HG02981 (cell line): ENCODE data around the gene OSBPL2.

Source experiments
- ATAC-seq: cut with Tn5 transposase; IDR thresholded peaks from one replicate; pipeline ENCODE4 v1.9.1; 2021; ENCODE audit warnings: mild to moderate bottlenecking, moderate library complexity; ENCODE audit not compliant: unreplicated experiment

The OSBPL2 gene

GRCh38 chr20:62277253-62277652 is 38.9 kb downstream of the OSBPL2 start:
- no peak for ATAC-seq

- ATAC-seq: no peak
These were observed 42.0 kb downstream of the OSBPL2 start for GRCh38 chr20:62280303-62280702.

DNA sequence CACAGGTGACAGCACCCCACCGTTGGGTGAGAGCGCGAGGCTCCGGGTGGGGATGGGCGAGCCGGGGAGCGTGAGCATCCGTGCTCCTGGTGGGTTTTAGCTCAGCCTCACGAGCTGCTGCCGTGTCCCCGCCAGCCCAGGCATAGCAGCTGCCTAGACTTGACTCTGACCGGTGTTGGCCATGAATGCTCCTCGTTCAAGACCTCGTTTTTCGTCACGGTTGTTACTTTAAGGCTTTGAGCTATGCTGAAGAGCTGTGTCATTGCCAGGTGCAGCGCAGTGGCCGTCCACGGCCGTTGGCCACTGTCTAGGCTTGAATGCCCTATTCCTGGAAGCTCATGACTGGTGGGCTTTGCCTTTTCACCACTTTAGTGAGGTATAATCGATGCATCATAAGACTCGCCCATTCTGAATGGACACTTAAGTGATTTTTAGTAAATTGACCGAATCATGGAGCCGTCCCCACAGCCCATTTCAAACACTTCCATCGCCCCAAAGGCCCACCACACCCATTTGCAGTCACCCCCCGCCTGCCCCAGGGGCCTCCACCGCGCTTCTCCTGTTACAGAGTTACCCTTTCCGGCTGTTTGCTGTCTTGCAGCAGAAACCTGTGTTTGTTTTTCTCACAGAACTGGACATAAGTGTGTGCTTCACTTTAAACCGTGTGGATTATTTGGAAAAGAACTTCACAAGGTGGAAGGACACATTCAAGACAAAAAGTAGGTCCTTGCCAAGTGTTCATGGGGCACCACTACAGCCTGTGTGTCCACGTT is 43.0 kb downstream of the OSBPL2 start:
- ATAC-seq: no peak

GRCh38 chr20:62282103-62282502 is 43.8 kb downstream of the OSBPL2 start:
- no peak for ATAC-seq

GRCh38 chr20:62282877-62283503 is 44.7 kb downstream of the OSBPL2 start:
- no peak for ATAC-seq

DNA sequence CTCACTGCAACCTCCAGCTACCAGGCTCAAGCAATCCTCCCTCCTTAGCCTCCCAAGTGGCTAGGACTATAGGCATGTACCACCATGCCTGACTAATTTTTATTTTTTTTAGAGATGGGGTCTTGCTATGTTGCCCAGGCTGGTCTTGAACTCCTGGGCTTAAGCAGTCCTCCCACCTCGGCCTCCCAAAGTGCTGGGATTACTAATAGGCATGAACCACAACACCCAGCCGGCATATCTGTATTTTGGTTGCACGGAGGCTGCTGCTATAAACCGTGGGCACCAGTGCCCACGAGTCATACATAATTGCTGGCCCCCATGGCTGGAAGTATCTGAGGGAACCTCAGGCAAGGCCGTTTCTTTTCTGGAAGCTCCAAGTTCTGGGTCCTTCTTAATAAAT is 46.1 kb downstream of the OSBPL2 start:
- ATAC-seq: no peak

GRCh38 chr20:62285151-62285550 is 46.8 kb downstream of the OSBPL2 start:
- ATAC-seq: no peak

DNA sequence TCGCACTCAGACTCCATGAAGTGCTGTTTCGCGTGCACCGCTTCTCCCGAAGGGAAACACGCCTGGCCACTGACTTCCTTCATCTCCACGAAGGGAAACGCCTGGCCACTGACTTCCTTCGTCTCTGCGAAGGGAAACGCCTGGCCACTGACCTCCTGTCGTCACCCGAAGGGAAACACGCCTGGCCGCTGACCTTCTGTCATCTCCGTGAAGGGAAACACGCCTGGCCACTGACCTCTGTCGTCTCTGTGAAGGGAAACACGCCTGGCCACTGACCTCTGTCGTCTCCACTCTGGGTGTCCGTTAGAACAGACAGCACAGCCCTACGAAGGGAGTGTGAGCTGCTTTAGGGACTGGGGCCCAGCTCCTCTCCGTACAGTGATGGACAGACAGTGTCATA is 47.4 kb downstream of the OSBPL2 start:
- no peak for ATAC-seq

- no peak for ATAC-seq
These were observed 48.3 kb downstream of the OSBPL2 start for GRCh38 chr20:62286493-62287064.

DNA sequence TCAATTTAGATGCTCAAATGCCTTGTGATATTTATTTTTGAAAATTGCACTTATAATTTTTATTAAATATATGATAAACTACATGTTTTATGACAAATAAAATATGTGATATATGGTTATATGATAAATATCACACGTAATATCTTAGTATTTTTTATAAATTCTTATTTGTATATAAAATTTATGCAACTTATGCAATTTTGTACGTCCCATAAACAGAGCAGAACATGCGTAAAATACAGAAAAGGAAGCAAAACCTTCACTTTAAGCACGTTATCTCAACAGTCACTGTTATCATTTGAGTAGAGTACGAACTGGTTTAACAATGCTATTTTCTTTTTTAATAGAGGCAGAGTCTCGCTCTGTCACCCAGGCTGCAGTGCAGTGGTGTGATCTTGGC is 48.8 kb downstream of the OSBPL2 start:
- no peak for ATAC-seq

DNA sequence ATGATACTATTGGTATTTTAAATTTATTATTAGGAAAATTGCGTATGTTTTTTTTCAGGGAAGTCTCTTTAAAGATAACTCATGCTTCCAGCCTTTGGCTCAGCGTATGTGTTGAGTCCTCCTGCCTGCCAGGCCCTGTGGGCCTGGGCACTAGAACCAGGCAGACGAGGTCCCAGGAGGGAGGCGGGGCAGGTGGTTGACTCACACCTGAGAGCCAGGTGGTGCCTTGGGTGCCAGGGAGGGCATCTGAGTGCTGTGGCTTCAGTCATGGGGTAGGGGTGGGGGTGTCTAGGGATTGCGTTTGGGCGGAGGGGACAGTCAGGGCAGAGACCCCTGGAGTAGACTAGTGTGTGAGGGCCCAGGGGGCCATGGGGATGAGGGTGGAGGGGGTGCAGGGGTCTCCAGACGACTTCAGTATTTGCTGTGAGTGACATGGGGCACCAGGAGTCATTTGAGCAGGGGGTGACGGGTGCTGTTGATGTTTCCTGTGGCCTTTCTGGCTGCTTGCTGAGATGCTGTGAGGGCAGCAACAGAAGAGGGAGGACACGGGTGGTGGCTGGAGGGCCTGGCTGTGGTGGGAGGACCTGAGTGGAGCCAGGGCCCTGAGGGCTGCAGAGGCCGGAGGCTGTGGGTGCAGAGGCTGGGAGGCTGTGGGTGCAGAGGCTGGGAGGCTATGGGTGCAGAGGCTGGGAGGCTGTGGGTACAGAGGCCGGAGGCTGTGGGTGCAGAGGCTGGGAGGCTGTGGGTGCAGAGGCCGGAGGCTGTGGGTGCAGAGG is 49.6 kb downstream of the OSBPL2 start:
- ATAC-seq: no peak

- ATAC-seq: no peak
These were observed 50.3 kb downstream of the OSBPL2 start for GRCh38 chr20:62288535-62289105.

DNA sequence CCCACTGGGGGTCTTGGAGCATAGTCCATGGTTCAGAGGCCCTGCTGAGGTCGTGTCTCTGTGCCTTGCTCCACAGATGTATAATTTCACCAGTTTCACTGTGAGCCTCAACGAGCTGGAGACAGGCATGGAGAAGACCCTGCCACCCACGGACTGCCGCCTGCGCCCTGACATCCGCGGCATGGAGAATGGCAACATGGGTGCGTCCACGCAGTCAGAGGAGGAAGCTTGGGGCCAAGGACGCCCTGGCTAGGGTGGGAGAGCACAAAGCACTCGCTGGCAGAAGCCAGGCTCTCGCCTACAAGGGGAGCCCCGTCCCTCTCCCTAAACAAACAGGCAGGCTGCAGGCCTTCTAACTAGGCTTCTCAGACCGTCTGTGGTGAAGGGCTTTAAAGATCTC is 50.8 kb downstream of the OSBPL2 start:
- no peak for ATAC-seq

- ATAC-seq: no peak
These were observed 51.6 kb downstream of the OSBPL2 start for GRCh38 chr20:62289898-62290297.

DNA sequence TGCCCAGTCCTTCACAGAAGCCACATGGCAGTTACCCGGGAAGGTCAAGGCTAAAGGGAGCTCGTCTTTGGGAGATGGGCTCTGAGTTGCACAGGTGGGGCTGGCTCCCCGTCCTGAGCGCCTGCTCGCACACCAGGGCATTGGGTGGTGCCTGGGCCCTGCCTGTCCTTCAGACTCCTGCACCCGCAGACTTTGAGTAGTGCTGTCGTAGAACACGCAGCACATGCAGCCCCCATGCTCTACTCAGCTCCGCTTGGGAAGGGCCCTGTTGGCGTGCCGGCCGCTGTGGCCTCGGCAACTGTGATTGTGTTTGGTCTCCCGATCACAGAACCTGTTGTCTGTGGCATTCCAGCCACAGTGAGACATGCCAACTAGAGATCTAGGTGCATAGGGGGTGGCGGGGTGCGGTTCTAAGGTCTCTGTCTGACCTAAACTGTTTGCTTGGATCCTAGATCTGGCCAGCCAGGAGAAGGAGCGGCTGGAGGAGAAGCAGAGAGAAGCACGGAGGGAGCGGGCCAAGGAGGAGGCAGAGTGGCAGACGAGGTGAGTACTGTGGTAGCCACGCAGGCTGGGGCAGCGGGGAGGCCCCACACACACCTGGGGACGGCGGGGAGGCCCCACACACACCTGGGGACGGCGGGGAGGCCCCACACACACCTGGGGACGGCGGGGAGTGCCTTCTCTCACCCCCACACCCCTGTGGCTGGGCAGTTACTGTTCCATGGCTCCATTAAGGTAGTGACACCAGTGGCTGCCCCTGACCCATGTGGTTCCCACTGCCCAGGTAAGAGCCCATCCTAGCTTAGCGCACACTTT is 53.1 kb downstream of the OSBPL2 start:
- no peak for ATAC-seq

- no peak for ATAC-seq
These were observed 53.8 kb downstream of the OSBPL2 start for GRCh38 chr20:62292108-62292507.

DNA sequence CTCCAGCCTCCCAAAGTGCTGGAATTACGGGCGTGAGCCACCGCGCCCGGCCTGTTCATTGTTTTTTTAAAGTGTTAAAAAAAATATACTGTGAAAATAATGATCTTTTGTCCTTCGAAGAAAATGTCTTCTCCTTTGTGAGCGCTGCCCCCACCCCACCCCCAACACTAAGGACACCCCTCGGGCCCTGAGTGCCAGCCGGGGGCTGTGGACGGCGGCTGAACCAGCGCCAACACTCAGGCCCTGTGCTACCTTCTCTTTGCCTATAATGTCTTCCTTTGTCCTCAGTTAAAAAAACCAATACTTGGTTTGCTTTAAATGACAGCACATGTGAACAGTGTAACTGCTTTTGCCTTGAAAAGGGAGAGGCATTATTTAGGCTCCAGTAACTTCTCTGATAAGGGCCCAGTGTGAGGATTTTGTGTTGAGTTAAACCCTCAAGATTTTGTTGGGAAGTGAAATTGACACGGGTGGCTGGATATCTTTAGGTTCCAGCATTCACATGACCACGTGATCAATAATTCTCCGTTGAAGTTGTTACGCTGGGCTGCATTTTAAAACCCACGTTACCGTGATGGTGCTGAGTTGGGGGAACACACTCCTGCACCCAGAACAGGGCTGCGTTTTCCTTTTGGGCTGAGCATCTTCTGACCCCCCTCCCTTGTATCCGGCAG is 54.9 kb downstream of the OSBPL2 start:
- ATAC-seq: no peak

DNA sequence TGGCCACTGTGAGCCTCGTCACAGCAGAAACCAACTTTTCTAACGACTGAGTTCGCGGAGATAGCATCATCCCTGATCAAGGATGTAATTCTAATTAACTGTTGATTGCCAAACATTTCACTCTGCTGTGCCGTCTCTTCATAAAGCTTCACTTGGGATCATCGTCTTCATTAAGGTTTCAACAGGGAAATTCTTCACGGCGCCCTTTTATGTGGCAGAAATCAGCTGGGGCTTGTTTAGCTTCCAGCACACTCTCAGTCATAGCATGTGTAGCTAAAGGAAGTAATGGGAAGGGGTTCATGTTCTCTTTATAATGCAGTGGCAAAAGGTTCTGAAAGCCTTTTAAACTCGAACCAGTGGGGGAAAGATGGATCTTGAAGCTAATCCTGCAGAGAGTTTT is 55.6 kb downstream of the OSBPL2 start:
- ATAC-seq: no peak

GRCh38 chr20:62294516-62294915 is 56.2 kb downstream of the OSBPL2 start:
- ATAC-seq: no peak
